ENCODE measurements around the gene LRWD1.

- TF ChIP-seq EP300 (IDR thresholded peaks at IDR 0.05) (no peak), POLR2AphosphoS5 (IDR thresholded peaks at IDR 0.05) (no peak)
Measured at GRCh38 chr7:102432442-102433218, 32.2 kb upstream of the LRWD1 start.

Data from gastroesophageal sphincter (tissue), 2 donors.